NCI-H82 (cell line): ENCODE measurements around the gene GABRR3.

Source experiments
- DNase-seq: peaks from one replicate; lab custom pipeline; 2025; lab: John Stamatoyannopoulos, UW

GABRR3 gene

GRCh38 chr3:98035208-98035607 is at the start of gene GABRR3:
GABRR3 (minus strand) TSS chr3:98035315; CDS start chr3:98034987, 328 bp downstream.
- DNase-seq, result peak; percentile 90

- DNase-seq, result no peak
These were observed 38.4 kb upstream of the GABRR3 start for GRCh38 chr3:98073486-98073885.

GRCh38 chr3:98070840-98071239 is 35.7 kb upstream of the GABRR3 start:
- DNase-seq, result peak; percentile 86

- DNase-seq, result no peak
These were observed 33.7 kb upstream of the GABRR3 start for GRCh38 chr3:98068824-98069223.

DNA sequence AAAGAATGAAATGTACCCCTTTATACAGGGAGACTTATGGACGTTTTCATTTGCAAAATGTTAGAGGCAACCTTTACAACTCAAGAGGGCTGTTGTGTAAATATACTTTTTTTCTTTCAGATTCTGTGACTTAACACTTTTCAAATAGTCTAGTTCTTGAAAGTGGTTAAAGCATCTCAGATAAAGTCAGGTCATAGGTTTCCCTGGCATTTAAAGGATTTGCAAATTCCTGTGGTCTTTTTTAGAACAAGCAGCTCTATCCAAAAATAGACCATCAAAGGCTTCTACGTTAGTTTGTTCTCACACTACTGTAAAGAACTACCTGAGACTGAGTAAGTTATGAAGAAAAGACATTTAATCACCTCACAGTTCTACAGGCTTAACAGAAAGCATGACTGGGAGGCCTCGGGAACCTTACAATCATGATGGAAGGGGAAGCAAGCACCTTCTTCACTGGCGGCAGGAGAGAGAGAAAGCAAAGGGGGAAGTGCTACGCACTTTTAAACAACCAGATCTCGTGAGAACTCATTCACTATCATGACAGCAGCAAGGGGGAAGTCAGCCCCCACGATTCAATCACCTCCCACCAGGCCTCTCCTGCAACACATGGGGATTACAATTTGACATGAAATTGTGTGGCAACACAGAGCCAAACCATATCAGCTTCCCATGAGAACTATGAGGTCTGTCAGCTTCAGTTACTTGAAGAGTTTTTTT is 23.3 kb upstream of the GABRR3 start:
- DNase-seq, result no peak

- DNase-seq, result no peak
These were observed 22.5 kb upstream of the GABRR3 start for GRCh38 chr3:98057631-98058030.

- no peak for DNase-seq
These were observed 20.9 kb upstream of the GABRR3 start for GRCh38 chr3:98056035-98056434.

DNA sequence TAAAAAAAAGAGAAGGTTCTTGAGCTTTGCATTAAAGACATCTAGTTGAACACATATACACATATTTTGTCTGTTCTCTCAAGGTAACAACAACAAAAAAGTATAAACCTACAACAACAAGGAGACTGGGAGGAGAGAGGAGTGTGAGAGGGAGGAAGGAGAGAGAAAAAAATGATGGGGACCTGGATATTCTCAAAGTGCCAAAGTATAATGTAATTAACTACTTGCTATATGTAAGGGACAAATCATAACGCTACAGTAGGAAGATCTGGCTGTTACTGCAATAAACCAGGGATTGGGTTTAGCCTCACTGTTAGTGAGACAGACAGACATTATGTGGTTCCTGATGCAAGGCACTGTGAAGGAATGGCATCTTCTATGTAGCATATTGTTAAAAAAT is 14.2 kb upstream of the GABRR3 start:
- no peak for DNase-seq

DNA sequence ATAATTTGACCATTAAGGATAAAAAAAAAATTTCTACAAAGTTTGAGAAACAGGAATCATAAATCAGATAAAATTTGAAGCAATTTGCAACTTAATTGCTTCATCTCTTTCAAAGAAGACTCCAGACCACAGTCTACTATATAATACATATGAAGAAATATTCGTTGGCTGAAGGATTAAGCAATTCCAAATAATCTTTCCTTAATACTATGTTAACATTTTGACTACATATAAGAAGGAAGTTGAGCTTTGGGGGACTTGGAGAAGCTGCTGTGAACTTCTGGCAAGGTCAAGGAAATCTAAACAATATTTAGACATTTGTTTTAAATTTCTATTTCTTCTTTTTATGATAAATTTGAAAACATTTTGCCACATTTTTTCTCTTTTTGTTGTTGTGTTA is 13.5 kb upstream of the GABRR3 start:
- DNase-seq, result no peak

GRCh38 chr3:98041350-98041749 is 6.2 kb upstream of the GABRR3 start:
- DNase-seq, result no peak

- peak; percentile 94 for DNase-seq
These were observed 4.4 kb upstream of the GABRR3 start for GRCh38 chr3:98039322-98040024.

GRCh38 chr3:98038876-98039275 is 3.8 kb upstream of the GABRR3 start:
- no peak for DNase-seq

- peak; percentile 92 for DNase-seq
These were observed 3.2 kb upstream of the GABRR3 start for GRCh38 chr3:98038286-98038685.

DNA sequence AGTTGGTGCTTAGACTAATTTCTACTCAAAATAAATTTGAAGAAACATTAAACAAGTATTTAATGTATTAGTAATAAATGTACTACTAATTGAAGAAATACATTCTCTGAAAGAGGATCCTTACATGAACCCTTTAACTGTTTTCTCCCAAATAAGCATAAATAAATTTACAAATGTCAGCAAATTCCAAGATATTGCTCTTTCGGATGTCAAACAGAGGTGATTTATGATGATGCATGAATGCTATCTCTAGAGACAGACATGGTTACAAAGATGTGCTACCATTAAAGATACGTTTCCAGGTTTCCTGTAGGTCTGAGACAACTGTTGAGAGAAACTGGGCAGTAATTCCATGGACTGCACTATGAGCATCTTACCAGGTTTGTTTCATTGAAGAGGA is 629 bp downstream of the GABRR3 start:
- no peak for DNase-seq

DNA sequence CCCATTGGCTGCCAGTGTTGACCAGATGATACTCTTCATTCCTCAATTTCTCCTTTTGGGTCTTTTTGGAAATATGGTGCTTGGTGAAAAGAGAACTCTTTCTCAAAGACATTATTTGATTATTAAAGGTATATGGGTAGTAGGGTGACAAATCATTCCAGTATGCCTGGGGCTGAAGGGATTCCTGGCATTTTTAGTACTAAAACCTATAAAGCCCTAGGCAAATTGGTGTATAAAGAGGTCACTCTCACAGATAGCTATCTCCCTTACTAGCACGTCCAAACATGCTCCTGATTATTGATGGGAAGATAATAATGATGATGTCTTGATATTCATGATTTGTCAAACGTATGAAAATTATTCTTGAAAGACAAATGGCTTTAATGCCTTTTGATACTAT is 1.1 kb downstream of the GABRR3 start:
- DNase-seq, result no peak

DNA sequence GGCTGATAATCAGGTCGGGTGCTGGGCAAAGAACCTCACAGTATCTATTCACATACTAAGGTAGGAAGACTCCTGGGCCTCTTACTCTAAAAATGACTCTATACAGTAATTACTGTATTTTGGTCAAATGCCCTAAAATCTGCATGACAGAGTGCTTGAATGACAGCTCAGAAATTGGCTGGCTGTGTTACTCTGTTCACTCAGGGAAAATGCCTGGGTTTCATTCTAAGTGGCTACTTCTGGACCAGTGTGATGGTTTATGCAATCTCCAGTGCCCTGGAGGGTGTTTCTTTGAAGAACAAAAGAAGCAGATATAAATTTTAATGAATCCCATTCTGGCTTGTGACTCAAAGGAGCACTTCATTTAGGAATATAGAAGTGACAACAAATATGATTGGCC is 2.2 kb downstream of the GABRR3 start:
- no peak for DNase-seq

GRCh38 chr3:98032265-98032664 is 2.9 kb downstream of the GABRR3 start:
- DNase-seq, result no peak

- no peak for DNase-seq
These were observed 6.0 kb downstream of the GABRR3 start for GRCh38 chr3:98029083-98029482.

DNA sequence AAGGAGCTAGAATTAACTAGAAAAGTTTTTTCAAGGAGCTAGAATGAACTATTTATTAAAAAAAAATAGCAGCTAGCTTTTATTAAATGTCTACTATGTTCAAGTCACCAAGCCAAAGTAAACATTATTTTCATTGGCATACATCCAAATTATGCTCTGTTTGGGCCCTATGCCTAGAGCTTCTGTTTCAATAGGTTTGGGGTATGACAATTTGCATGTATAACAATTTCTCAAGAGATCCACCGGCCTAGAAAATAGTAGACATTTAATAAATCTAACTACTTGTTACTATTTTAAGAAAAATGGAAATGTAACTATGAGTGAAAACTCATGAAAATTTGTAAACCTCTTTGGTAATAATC is 8.0 kb downstream of the GABRR3 start:
- DNase-seq, result no peak

GRCh38 chr3:98026425-98027084 is 8.6 kb downstream of the GABRR3 start:
- DNase-seq, result no peak

DNA sequence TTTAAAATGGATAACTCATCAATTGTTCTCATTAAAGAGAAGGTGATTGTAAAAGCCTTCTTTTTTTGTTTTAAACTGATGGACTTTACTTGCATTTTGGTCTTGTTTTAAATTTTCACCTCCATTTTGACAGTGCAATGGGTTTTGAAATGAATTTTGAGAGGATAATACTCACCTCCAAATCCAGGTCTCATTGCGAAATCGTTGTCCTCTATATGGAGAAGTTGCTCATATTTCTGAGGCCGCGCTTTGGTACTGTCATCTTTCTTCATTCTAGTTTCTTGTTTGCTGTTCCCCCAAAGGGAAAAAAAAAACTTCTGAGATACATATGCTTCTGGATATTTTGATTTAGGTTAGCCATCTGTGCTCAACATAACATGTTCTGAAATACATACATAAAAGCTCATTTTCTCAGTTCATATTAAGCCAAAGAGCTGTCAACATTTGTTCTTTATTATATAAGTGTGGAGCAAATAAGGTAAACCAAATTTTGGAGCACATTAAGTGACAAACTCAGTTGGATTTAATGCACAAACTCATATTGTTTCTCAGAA is 9.6 kb downstream of the GABRR3 start:
- DNase-seq, result no peak

- peak; percentile 94 for DNase-seq
These were observed 11.9 kb downstream of the GABRR3 start for GRCh38 chr3:98022978-98023820.
